ENCODE results near the gene FALEC. TPM values are rescaled to one million over a fixed set of nuclear protein-coding genes. Genes with fewer than 3 reads are reported as not detected.

FALEC gene
- total RNA-seq (2022): 0.71 TPM in 1 of 2 replicates, not detected in the other
- Bru-seq, nascent RNA: percentile 51 among the genes with signal in this experiment
- percentile 61 among the genes with signal in this experiment for BruChase-seq, experiment 1, labeled RNA remaining after a 6-hour chase
- BruChase-seq, experiment 2, labeled RNA remaining after a 2-hour chase: percentile 58 among the genes with signal in this experiment
- long read RNA-seq, partial matches to known transcripts: 0 of 3 reads
- long read RNA-seq, other reads (novel, unspliced or antisense): 3 of 3 reads

- DNase-seq: peak; percentile 98
- CTCF ChIA-PET: interaction anchor here (0.6 to 1.6 kb wide), 11 partner anchors 12 to 638 kb away, joined by 3 to 24 read pairs (median 4); partner anchors contain the start of genes RPRD2 and SETDB1
- H3K4me1 Mint-ChIP-seq (ENCODE audit: low read depth, unreplicated experiment): peaks cover 12% of the 10 kb centered on the region
- H3K27ac Mint-ChIP-seq (ENCODE audit: unreplicated experiment): peak within 1 kb of the TSS; percentile 1
- no TSS peak for BruUV-seq (replicated peaks)
- no peak for TF ChIP-seq CTCF (IDR thresholded peaks at IDR 0.05; ENCODE audit: unreplicated experiment)
- intact Hi-C loops (cut with micrococcal nuclease; ENCODE audit: unreplicated experiment): no loop called here
- peak within 1 kb of the TSS; percentile 73 for H3K4me3 Mint-ChIP-seq (ENCODE audit: low read depth, unreplicated experiment)
- no peaks in the 10 kb centered on the region for H3K27me3 Mint-ChIP-seq (ENCODE audit: unreplicated experiment)
- H3K9me3 Mint-ChIP-seq (ENCODE audit: low read depth, unreplicated experiment): no peaks in the 10 kb centered on the region
- H3K36me3 Mint-ChIP-seq (ENCODE audit: insufficient read depth, unreplicated experiment): peaks cover 21% of the 10 kb centered on the region
Measured at GRCh38 chr1:150515328-150516049, at the start of gene FALEC. Gene FALEC, plus strand, starts transcription at chr1:150515752.

GRCh38 chr1:150466964-150467363 is 48.6 kb upstream of the FALEC start:
- CTCF ChIA-PET: interaction anchor here (0.7 kb wide), 1 partner anchor 10 kb away, joined by 3 read pairs; no protein-coding TSS in a partner anchor
- Mint-ChIP-seq H3K4me1 (ENCODE audit: low read depth, unreplicated experiment) (no peaks in the 10 kb centered on the region), H3K36me3 (ENCODE audit: insufficient read depth, unreplicated experiment) (peaks cover 58% of the 10 kb centered on the region), H3K27me3 (ENCODE audit: unreplicated experiment) (no peaks in the 10 kb centered on the region), H3K9me3 (ENCODE audit: low read depth, unreplicated experiment) (no peaks in the 10 kb centered on the region), H3K27ac (ENCODE audit: unreplicated experiment) (no peak overlapping the region), H3K4me3 (ENCODE audit: low read depth, unreplicated experiment) (no peak overlapping the region)
- intact Hi-C loops (cut with micrococcal nuclease; ENCODE audit: unreplicated experiment): no loop called here
- no peak for DNase-seq
- TF ChIP-seq CTCF (IDR thresholded peaks at IDR 0.05; ENCODE audit: unreplicated experiment): no peak
- no TSS peak for BruUV-seq (replicated peaks)

- H3K9me3 Mint-ChIP-seq (ENCODE audit: low read depth, unreplicated experiment): no peaks in the 10 kb centered on the region
- intact Hi-C loops (cut with micrococcal nuclease; ENCODE audit: unreplicated experiment): no loop called here
- CTCF ChIA-PET: no interaction called here
- H3K27me3 Mint-ChIP-seq (ENCODE audit: unreplicated experiment): no peaks in the 10 kb centered on the region
- no peak overlapping the region for H3K4me3 Mint-ChIP-seq (ENCODE audit: low read depth, unreplicated experiment)
- no TSS peak for BruUV-seq (replicated peaks)
- no peak for TF ChIP-seq CTCF (IDR thresholded peaks at IDR 0.05; ENCODE audit: unreplicated experiment)
- H3K4me1 Mint-ChIP-seq (ENCODE audit: low read depth, unreplicated experiment): no peaks in the 10 kb centered on the region
- no peak overlapping the region for H3K27ac Mint-ChIP-seq (ENCODE audit: unreplicated experiment)
- H3K36me3 Mint-ChIP-seq (ENCODE audit: insufficient read depth, unreplicated experiment): peaks cover 69% of the 10 kb centered on the region
- DNase-seq: no peak
Measured at GRCh38 chr1:150469291-150469690, 46.3 kb upstream of the FALEC start.

- Mint-ChIP-seq H3K36me3 (ENCODE audit: insufficient read depth, unreplicated experiment) (peaks cover 48% of the 10 kb centered on the region), H3K4me1 (ENCODE audit: low read depth, unreplicated experiment) (peaks cover 12% of the 10 kb centered on the region), H3K9me3 (ENCODE audit: low read depth, unreplicated experiment) (no peaks in the 10 kb centered on the region), H3K27ac (ENCODE audit: unreplicated experiment) (no peak overlapping the region), H3K27me3 (ENCODE audit: unreplicated experiment) (no peaks in the 10 kb centered on the region), H3K4me3 (ENCODE audit: low read depth, unreplicated experiment) (no peak overlapping the region)
- no TSS peak for BruUV-seq (replicated peaks)
- intact Hi-C loops (cut with micrococcal nuclease; ENCODE audit: unreplicated experiment): loop anchor here (10.0 kb wide), 1 partner anchor 452 kb away; the partner anchor contains the start of gene SETDB1
- CTCF ChIA-PET: no interaction called here
- DNase-seq: no peak
- no peak for TF ChIP-seq CTCF (IDR thresholded peaks at IDR 0.05; ENCODE audit: unreplicated experiment)
Measured at GRCh38 chr1:150472601-150473200, 42.9 kb upstream of the FALEC start.

All from Calu3 (cell line).